Endothelial cell of coronary artery (primary cell): ENCODE results near the gene KRIT1. TPM values are rescaled to one million over a fixed set of nuclear protein-coding genes. Genes with fewer than 3 reads are reported as not detected.

Experiments used
- total RNA-seq: library from RNA; depleted of rRNA; stranded (reverse); fragments of >200 nt; gene quantifications from 2 replicates; pipeline ENCODE4 v1.2.3, GENCODE V29; 2014

KRIT1 gene
- total RNA-seq = 27.6 and 37.2 TPM in 2 replicates

GRCh38 chr7:92245487-92246359 lies at the start of gene KRIT1, which contains the start of gene ANKIB1:
Gene KRIT1 (minus strand): TSS chr7:92245914. CDS start chr7:92242135, 3,779 bp downstream.
Gene ANKIB1 (plus strand): TSS chr7:92245974. CDS start chr7:92294979, 49,005 bp downstream.

GRCh38 chr7:92178928-92179924 lies 66.5 kb downstream of the KRIT1 start, which contains the start of gene LRRD1:
Gene LRRD1 (minus strand): TSS chr7:92179142. CDS start chr7:92165202, 13,940 bp downstream.

Other genes with a start within 250 kb of the KRIT1 start
- gene CYP51A1, start 111.4 kb downstream of the KRIT1 start, total RNA-seq = 66.0 and 67.9 TPM in 2 replicates
- gene LRRD1, start 66.8 kb downstream of the KRIT1 start, total RNA-seq = not detected in 2 replicates
- gene ANKIB1, start 60 bp upstream of the KRIT1 start, total RNA-seq = 30.3 and 40.2 TPM in 2 replicates
- 10.3 and 18.0 TPM in 2 replicates for gene GATAD1, start 201.6 kb upstream of the KRIT1 start, total RNA-seq
- gene ERVW-1, start 232.0 kb upstream of the KRIT1 start, total RNA-seq = not detected in 2 replicates